ENCODE data around the gene ACAA2. TPM values are rescaled to one million over a fixed set of nuclear protein-coding genes. Genes with fewer than 3 reads are reported as not detected.

Gene ACAA2
- total and polyA plus RNA-seq, 2 of the 8 experiments (the other 6 are each of a cell fraction or from before 2014, with no cell fraction given) = 63.4 to 151 TPM

DNA sequence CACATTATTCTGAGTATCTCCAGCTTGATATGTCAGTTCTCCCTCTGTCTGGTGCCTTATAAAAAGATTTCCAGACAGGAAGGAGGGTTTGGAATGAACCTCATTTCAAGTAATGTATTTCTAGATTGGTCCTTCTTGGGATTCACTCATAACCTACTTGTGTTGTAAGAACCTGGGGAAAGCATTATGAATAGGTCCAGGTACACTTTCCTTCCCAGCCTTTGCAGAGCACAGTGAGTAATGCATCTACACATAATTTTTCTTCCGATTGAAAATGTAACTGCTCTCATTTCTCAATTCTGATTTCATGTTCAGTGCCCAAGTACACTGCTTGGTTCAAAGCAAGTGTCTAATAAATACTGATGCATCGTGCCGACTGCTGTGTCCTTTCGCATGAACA lies 25.0 kb upstream of the ACAA2 start:
- Histone ChIP-seq H2BK120ac (replicated peaks; ENCODE audit: low read depth, low read length) (no peak overlapping the region), H3K9me3 (ENCODE audit: insufficient read depth in 2 of 2, low read depth in 1 of 2, low read length in 1 of 2) (no peaks in the 10 kb centered on the region), H3K79me2 (ENCODE audit: control insufficient read depth in 1 of 2, insufficient read depth in 2 of 2, low read length in 2 of 2) (no peaks in the 10 kb centered on the region), H4K20me1 (replicated peaks in 1 of 2; ENCODE audit: control insufficient read depth in 1 of 2, insufficient read depth in 2 of 2, low read length in 2 of 2) (no peaks in the 10 kb centered on the region), H3K4me1 (replicated peaks in 1 of 4; ENCODE audit: control insufficient read depth in 3 of 4, insufficient read depth in 4 of 4, low read length in 3 of 4) (no peaks in the 10 kb centered on the region), H3K23me2 (ENCODE audit: low read depth, low read length) (no peaks in the 10 kb centered on the region), H3K23ac (ENCODE audit: insufficient read length) (no peak overlapping the region), H3K14ac (ENCODE audit: insufficient read length) (no peak overlapping the region), H3K27me3 (replicated peaks in 1 of 4; ENCODE audit: control insufficient read depth in 3 of 4, extremely low read depth in 1 of 4, insufficient read depth in 3 of 4, low read length in 3 of 4) (no peaks in the 10 kb centered on the region), H4K5ac (ENCODE audit: insufficient read length, low read depth, low read length) (no peak overlapping the region), H3K9ac (replicated peaks in 1 of 4; ENCODE audit: extremely low read depth in 1 of 4, low read depth in 3 of 4, low read length in 3 of 4) (no peak overlapping the region), H2BK15ac (ENCODE audit: low read length) (no peak overlapping the region), H2BK5ac (ENCODE audit: low read depth, low read length) (no peak overlapping the region), H2AFZ (ENCODE audit: low read length) (no peak overlapping the region), H4K8ac (ENCODE audit: extremely low read depth, insufficient read depth, low read length) (no peak overlapping the region), H3K4ac (replicated peaks; ENCODE audit: insufficient read length, low read depth, low read length) (no peak overlapping the region), H3K27ac (ENCODE audit: low read depth, low read length) (no peak overlapping the region), H2BK12ac (ENCODE audit: low read depth, low read length) (no peak overlapping the region), H3K56ac (replicated peaks; ENCODE audit: insufficient read length, low read depth, low read length) (no peak overlapping the region), H3K4me2 (ENCODE audit: insufficient read depth in 1 of 2, low read depth in 2 of 2, low read length in 2 of 2) (no peak overlapping the region), H4K91ac (replicated peaks; ENCODE audit: insufficient read length, low read length) (no peak overlapping the region), H3K36me3 (ENCODE audit: control insufficient read depth in 2 of 4, insufficient read depth in 4 of 4, low read length in 3 of 4) (no peaks in the 10 kb centered on the region; a peak in 1 of 8 replicates), H2BK20ac (ENCODE audit: low read length) (no peak overlapping the region), H3K4me3 (ENCODE audit: extremely low read depth in 1 of 4, insufficient read depth in 2 of 4, low read depth in 3 of 4, low read length in 4 of 4) (no peak overlapping the region), H3K18ac (ENCODE audit: extremely low read depth, low read length) (no peak overlapping the region), H2AK5ac (ENCODE audit: low read depth, low read length) (no peak overlapping the region), H3K79me1 (ENCODE audit: low read depth, low read length) (no peaks in the 10 kb centered on the region)
- CTCF ChIA-PET (ENCODE audit: partially characterized antibody) = interaction anchor here (1.4 to 1.6 kb wide), 2 partner anchors 21 to 224 kb away, joined by 3 read pairs; no protein-coding TSS in a partner anchor
- WGBS, 2 experiments (ENCODE audit: extremely low coverage in 1 of 2, insufficient coverage in 1 of 2, insufficient read length in 1 of 2, insufficient replicate concordance in 2 of 2, low coverage in 1 of 2, low lambda C conversion rate in 2 of 2, missing lambda C conversion rate in 1 of 2) = 90% methylated on average over 4 of the region's 4 CpGs; no CpG with 5 or more reads in 1 of the 2 experiments
- FAIRE-seq = no peak
- no peak for DNase-seq (ENCODE audit: low read depth in 1 of 2, low spot score in 2 of 2)
- POLR2A ChIA-PET (ENCODE audit: partially characterized antibody) = no interaction called here
- TF ChIP-seq TBP (IDR thresholded peaks at IDR 0.05; ENCODE audit: low read depth, low read length) = no peak
- no peak for TF ChIP-seq KDM1A (IDR thresholded peaks at IDR 0.05; ENCODE audit: borderline replicate concordance, low read length)
